GM10248 (cell line): ENCODE data around the gene ANTXR1.

Experiments used
- CTCF ChIA-PET: fragments of 300-600 bp; sonication (Branson Sonifier 250); formaldehyde crosslinking; extraction: SDS; loops from one replicate; lab custom pipeline; 2021; ENCODE audit warnings: antibody characterized with exemption; lab: Yijun Ruan, JAX
- POLR2A ChIA-PET: fragments of 350-650 bp; sonication (Branson Sonifier 250); formaldehyde crosslinking; extraction: SDS; loops from one replicate; lab custom pipeline; 2020; ENCODE audit warnings: antibody characterized with exemption; lab: Yijun Ruan, JAX
- DNase-seq: peaks from one replicate; pipeline ENCODE4 v3.0.0; 2012; ENCODE audit errors: extremely low spot score
- TF ChIP-seq, protein P1 (sequence below): IDR thresholded peaks from 2 replicates; pipeline ENCODE4 v1.5.1; 2012; ENCODE audit warnings: mild to moderate bottlenecking, low read depth; ENCODE audit errors: extremely low read depth, missing control alignments, control extremely low read depth

Gene ANTXR1

DNA sequence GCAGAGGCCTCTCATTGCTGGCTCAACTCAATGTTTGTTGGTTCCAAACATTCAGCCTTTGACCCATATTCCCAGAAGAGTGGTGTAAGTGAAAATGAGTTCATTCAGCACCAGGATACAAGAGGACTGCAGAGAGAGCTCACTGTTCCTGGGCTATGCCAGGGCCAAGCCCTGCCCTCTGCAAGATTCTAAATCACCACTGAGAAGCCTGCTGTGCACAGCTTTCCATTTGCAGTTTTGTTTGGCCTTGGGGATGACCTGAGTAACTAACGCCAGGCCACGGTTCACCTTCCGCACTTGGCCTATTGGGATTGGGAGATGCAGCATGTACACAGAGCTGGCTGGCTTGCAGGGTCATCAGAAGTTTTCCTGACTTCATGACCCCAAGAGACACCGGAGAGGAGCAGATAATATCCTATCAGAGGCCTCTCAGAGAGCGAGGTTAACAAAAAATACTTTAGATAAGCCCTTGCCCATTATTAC is 25.9 kb upstream of the ANTXR1 start:
- DNase-seq = no peak
- POLR2A ChIA-PET = no interaction called here
- CTCF ChIA-PET = no interaction called here
- TF ChIP-seq, protein P1, sequence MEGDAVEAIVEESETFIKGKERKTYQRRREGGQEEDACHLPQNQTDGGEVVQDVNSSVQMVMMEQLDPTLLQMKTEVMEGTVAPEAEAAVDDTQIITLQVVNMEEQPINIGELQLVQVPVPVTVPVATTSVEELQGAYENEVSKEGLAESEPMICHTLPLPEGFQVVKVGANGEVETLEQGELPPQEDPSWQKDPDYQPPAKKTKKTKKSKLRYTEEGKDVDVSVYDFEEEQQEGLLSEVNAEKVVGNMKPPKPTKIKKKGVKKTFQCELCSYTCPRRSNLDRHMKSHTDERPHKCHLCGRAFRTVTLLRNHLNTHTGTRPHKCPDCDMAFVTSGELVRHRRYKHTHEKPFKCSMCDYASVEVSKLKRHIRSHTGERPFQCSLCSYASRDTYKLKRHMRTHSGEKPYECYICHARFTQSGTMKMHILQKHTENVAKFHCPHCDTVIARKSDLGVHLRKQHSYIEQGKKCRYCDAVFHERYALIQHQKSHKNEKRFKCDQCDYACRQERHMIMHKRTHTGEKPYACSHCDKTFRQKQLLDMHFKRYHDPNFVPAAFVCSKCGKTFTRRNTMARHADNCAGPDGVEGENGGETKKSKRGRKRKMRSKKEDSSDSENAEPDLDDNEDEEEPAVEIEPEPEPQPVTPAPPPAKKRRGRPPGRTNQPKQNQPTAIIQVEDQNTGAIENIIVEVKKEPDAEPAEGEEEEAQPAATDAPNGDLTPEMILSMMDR = no peak

DNA sequence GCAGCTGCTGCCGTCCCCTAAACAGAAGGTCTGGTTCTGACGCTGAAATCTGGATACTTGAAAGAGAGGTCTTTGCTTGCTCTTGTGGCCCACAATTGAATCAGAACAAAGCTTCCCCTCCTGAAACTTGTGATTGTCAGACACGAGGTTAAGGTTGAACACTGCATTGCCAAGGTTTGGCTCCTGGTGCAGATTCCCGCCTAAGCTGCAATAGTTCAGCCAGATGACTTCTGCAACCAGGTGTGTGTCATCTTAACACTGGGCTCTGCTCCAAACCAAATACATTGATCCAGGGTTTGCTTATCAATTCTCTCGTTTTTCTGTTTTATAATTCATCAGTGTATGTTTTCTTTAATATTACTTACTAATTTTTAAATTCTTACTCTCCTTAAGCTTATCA is 23.9 kb upstream of the ANTXR1 start:
- DNase-seq = no peak
- ChIA-PET POLR2A (no interaction called here), CTCF (no interaction called here)
- TF ChIP-seq, protein P1 = no peak

DNA sequence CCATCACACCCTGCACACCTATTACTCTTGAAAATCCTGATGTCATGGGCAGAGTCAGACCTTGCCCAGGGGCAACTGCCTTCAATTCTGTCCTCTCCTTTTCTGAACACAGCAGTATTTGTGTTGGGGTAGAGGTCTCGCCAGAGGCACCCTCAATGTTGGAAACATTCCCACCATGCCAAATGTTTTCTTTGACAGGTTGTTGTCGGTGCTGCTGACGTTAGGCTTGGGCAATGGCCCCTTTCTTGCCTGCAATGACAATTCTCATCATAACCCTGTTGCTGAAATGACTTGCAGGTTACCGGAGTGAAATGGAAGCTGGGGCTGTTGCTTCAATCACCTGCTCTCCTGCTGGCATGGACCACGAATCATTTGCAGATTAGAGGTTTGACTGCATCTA is 20.6 kb upstream of the ANTXR1 start:
- ChIA-PET CTCF (interaction anchor here (1.1 kb wide), 1 partner anchor 10 kb away, joined by 4 read pairs; no protein-coding TSS in a partner anchor), POLR2A (no interaction called here)
- TF ChIP-seq, protein P1 = no peak
- DNase-seq = no peak

DNA sequence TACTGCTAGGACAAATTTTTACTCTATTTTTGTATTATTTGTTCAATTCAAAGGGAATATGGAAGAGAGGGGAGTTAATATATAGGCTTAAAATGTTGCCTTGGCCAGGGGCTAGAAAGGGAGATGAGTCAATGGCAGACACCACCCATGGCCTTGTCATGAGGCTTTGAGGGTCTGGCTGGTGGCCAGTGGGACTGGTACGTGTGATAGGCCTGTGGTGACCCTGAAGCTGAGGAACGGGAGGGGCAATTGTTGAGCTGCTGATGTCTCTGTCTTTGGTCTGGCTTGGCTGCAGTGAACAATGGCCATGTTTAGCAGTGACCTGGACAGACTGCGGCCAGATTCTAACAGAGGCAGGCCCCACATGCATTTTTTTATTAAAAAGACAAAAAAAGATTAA is 20.0 kb upstream of the ANTXR1 start:
- POLR2A ChIA-PET = no interaction called here
- DNase-seq = no peak
- TF ChIP-seq, protein P1 = no peak
- CTCF ChIA-PET = interaction anchor here (1.0 to 1.2 kb wide), 3 partner anchors 9 to 20 kb away, joined by 3 to 4 read pairs (median 3); partner anchors contain the start of gene ANTXR1

DNA sequence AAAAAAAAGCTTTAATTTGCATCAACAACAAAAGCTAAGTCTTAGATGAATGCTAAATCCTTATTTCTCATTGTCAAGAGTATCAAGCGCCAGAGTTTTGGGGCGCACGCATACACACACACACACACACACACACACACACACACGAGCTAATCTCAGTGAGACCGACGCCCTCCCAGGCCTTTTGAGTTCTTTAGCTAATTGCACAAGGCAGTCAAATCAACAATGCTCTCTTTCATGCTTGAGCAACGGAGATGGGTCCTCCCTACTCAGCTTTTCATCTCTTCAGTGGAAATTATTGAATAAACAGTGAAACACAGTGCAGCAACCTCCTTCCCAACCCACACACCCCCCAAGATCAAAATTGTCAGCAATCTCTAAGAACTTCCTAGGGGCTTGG is 19.3 kb upstream of the ANTXR1 start:
- TF ChIP-seq, protein P1 = no peak
- CTCF ChIA-PET = interaction anchor here (1.0 to 1.2 kb wide), 3 partner anchors 17 to 50 kb away, joined by 3 to 4 read pairs (median 3); partner anchors contain the start of gene ANTXR1
- POLR2A ChIA-PET = no interaction called here
- DNase-seq = no peak

DNA sequence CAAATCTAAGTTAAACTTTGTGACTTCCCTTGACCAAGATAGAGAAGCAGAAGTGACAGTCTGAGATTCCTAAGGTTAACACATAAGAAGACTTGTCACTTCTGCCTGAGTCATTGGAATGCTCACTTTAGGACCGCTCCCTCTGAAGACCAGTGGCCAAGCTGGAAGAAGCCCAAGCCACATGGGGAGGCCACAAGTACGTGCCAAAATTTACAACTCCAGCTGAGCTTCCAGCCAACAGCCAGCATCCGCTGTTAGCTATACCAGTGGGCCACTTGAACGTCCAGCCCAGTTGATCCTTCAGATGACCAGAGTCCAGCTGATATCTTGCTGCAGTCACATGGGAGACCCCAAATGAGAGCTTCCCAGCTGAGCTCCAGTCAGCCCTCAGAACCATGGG is 18.1 kb upstream of the ANTXR1 start:
- POLR2A ChIA-PET = no interaction called here
- CTCF ChIA-PET = interaction anchor here (0.8 to 1.2 kb wide), 2 partner anchors 20 to 32 kb away, joined by 3 read pairs; no protein-coding TSS in a partner anchor
- DNase-seq = no peak
- TF ChIP-seq, protein P1 = no peak

DNA sequence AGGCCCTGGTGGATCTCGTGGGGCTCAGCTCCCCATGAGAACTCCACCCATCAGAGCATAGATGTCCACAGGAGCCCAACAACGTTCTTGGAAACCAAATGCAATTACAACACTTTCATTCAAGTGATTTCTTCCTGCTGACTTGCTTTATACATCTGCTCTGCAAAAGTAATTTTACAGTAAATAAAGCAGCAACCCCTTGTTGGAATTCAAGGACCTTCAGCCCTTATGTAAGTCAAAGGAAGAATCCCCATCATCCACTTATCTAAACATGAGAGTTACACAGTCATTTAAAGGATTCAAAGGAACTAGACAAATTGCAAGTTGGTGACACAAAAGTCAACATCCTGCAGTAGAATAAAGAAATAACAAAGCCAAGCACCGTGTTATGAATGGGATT is 17.1 kb upstream of the ANTXR1 start:
- TF ChIP-seq, protein P1 = no peak
- CTCF ChIA-PET = interaction anchor here (0.8 to 1.2 kb wide), 2 partner anchors 21 to 31 kb away, joined by 3 read pairs; no protein-coding TSS in a partner anchor

More for the DNA sequence above, 17.1 kb upstream of the ANTXR1 start:
- no peak for DNase-seq
- POLR2A ChIA-PET = no interaction called here
